NCI-H1092 (cell line): ENCODE measurements around the gene KRTAP12-3.
"Not testable (repeated sequence)": the region's sequence is repeated elsewhere in the genome, so short reads cannot be mapped to it uniquely, and the experiment has no call there.

Experiments
- DNase-seq: peaks from one replicate; lab custom pipeline; 2025; lab: John Stamatoyannopoulos, UW

KRTAP12-3 gene, protein sequence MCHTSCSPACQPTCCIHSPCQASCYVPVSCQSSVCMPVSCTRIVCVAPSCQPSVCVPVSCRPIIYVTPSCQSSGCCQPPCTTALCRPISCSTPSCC

GRCh38 chr21:44657635-44658540 is at the start of gene KRTAP12-3:
Gene KRTAP12-3 (plus strand): TSS chr21:44657932. CDS start chr21:44657980, 48 bp downstream.
- DNase-seq: no peak

- DNase-seq: no peak
These were observed 48.5 kb upstream of the KRTAP12-3 start for GRCh38 chr21:44609193-44609592.

GRCh38 chr21:44610157-44610843 is 47.4 kb upstream of the KRTAP12-3 start:
- not testable (repeated sequence) for DNase-seq

- DNase-seq: no peak
These were observed 46.2 kb upstream of the KRTAP12-3 start for GRCh38 chr21:44611551-44611950.

GRCh38 chr21:44612029-44612486 is 45.7 kb upstream of the KRTAP12-3 start, which contains the start of gene KRTAP10-8:
Gene KRTAP10-8 (plus strand): TSS chr21:44612079. CDS start chr21:44612101, 22 bp downstream.
- DNase-seq: no peak

- no peak for DNase-seq
These were observed 45.0 kb upstream of the KRTAP12-3 start for GRCh38 chr21:44612669-44613229.

DNA sequence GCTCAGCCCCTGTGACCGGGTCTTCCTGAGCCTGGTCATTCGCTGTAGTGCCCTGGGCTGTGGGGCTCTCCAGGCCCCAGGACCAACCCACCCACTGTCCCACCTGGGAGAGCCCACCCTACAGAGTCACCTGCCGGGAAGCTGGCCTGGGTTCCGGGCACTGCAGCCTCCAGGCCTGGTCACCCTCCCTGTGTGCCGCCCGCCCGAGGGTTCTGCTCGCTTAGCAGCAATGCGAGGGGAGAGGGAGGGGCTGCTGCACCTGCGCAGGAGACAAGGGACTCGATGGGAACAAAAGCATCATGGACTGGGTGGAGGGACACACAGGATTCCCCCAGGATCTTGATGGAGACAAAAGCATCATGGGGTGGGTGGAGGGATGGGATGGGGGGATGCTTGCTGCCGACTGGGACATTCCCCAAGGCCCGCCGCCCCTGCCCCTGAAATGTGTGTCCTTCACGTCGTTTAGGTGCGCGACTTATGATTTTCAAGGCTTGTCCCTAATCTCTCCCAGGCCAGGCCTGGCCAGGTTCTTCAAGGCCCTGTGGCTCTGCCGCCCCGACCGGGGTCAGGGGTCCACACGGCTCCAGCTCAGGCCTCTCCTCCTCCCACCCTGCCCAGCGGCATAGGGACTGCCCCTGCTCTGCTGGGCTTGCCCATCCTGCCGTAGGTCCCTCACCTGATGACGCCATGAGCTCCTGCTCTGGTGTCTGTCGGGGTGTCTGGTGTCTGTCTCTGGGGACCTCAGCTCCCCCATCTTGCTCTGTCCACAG is 44.2 kb upstream of the KRTAP12-3 start:
- DNase-seq: no peak

- DNase-seq: no peak
These were observed 43.5 kb upstream of the KRTAP12-3 start for GRCh38 chr21:44614161-44614631.

DNA sequence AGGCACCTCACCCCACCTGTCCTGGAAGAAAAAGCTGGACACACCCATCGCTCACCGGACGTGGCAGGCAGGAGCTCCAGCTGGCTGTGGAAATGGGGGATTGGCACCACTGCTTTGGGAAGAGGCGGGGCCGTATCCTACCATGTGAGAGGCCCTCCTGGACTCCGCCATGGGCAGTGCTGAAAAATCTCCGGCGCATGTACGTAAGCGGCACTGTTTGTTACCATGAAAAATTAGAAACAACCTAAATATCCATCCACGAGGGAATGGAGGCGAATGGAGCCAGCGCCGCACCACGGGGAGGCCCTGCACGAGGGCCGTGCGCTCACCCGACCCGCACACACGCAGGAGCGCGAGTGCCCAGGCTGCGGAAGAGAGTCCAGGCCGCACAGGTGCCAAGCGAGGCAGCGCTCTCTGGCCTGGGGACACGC is 42.8 kb upstream of the KRTAP12-3 start:
- no peak for DNase-seq

- DNase-seq: no peak
These were observed 42.3 kb upstream of the KRTAP12-3 start for GRCh38 chr21:44615466-44615865.

DNA sequence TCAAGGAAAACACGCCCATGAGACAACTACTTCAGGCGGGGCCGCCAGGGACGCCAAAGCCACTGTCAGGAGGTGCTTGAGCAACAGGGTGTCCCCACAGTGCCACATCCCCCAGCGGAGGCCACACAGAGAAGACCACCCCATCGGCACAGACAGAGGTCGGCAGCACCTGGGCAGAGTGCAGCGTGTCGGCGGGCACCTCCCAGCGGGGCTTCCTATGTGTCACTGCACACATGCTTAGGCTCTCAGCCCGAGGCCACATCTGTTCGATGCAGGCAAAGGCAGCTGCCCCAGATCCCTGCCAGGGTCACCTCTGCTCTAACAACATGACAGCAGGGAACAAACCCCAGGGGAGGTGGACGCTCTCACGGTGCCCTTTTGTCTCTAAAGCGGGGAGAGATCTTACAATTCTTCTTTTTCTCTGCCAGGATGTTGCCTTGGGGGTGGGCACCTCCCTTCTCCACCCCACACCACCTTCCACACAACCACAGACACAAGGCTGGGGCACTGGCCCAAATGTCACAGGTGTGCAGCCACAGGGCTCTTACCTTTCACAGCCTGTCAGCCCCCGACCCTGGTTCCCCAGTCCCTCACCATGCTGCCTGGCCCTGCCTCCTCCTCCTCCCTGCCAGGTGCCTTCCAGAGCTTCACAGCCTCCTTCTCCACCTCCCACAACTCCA is 41.7 kb upstream of the KRTAP12-3 start:
- DNase-seq: peak; percentile 14

GRCh38 chr21:44616591-44616926 is 41.2 kb upstream of the KRTAP12-3 start:
- DNase-seq: no peak

DNA sequence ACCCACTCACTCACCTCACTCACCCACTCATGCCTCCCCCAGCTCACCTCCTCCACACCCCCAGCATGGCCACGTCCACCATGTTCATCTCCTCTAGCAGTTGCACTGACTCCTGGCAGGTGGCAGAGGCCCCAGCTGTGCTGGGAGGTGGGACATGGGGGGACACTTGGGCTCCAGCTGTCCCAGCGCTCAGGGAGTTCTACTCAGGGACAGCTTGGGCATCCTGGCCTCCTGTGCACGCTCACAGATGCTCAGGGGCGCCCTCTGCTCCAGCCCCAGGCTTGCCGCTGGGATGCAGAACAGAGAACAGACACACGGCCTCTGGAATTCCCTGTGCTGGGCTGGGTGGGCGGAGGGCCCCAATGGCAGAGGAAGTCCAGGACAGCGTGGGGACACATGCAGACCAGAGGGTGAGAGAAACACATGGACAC is 40.6 kb upstream of the KRTAP12-3 start:
- DNase-seq: no peak

GRCh38 chr21:44618504-44618903 is 39.2 kb upstream of the KRTAP12-3 start:
- DNase-seq: no peak

GRCh38 chr21:44618909-44619308 is 38.8 kb upstream of the KRTAP12-3 start:
- DNase-seq: no peak

DNA sequence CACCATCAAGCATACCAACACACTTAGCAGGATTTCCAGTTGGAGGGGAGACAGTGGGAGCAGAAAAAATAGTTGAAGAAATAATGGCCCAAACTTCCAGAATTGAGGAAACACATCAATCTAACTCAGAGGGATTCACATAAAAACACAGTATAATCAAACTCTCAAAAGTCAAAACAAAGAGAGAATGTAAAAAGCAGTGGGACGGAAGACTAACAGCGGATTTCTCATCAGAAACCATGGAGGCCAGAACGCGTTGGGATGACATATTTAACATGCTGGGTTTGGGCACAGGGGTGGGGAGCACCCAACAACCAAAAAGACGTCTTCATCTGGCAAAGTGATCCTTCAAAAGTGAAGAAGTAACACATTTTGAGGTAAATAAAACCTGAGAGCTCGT is 37.8 kb upstream of the KRTAP12-3 start:
- DNase-seq: no peak

DNA sequence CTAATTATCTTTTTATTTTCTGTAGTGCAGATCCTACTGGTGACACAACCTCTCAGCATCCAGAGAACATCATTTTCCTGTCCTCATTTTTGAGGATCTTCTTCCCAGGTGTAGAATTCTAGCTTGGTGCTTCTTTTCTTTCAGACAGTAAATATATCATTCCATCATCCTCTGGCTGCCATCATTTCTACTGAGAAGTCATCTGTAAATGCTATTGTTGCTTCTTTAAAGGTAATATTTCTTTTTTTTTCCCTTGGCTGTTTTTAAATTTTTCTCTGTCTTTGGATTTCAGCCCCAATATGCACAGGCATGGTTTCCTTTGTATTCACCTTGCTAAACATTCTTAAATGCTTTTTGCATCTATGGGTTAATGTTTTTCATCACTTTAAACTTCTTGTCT is 34.2 kb upstream of the KRTAP12-3 start:
- no peak for DNase-seq

GRCh38 chr21:44625756-44626155 is 32.0 kb upstream of the KRTAP12-3 start:
- no peak for DNase-seq

GRCh38 chr21:44626262-44626661 is 31.5 kb upstream of the KRTAP12-3 start:
- no peak for DNase-seq

DNA sequence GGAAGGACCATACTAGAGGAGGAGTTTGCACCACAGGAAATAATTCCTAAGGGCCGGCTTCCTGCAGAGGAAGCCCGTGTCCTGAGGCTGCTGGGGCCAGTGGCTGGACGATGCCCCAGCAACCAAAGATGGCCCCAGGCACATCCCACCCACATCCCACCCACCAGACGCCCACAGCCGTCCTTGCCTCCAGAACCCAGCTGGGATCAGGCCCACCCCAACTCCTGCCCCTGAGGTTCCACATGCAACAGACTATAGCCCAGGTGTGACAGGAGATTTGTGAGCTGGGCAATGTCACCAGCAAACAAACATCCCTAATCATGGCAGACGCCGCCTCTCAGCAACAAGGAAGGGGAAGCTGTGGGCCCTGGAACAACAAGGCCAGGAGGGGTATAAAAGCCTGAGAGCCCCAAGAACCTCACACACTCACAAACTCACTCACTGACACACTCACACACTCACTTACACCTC is 31.0 kb upstream of the KRTAP12-3 start, which contains the start of gene KRTAP10-9:
Gene KRTAP10-9 (plus strand): TSS at position 421 of the 471 bp plus-strand sequence. CDS start 79 bp downstream, outside the sequence.
- DNase-seq: no peak
